MM.1S (cell line): ENCODE measurements around the gene RBM11.

ENCODE experiments used
- DNase-seq: peaks from one replicate; pipeline ENCODE4 v3.0.0-alpha.2; 2015
- H2AFZ ChIP-seq: fragments of 300-600 bp; sonication (generic); 2 replicates; pipeline ENCODE4 v1.6.0; 2016; ENCODE audit warnings: antibody characterized with exemption, low read length
- H3F3A ChIP-seq: fragments of 300-600 bp; sonication (generic); 2 replicates; pipeline ENCODE4 v1.6.1; 2016; ENCODE audit warnings: mild to moderate bottlenecking, antibody characterized with exemption, low read length, moderate library complexity, mixed read lengths; ENCODE audit not compliant: insufficient read depth
- H3K27ac ChIP-seq: fragments of 300-600 bp; sonication (generic); 2 replicates; pipeline ENCODE4 v1.5.1; 2016; ENCODE audit warnings: mild to moderate bottlenecking, low read length
- H3K27me3 ChIP-seq: fragments of 300-600 bp; sonication (generic); replicated peaks from 2 replicates; pipeline ENCODE4 v1.6.0; 2016; ENCODE audit warnings: low read length; ENCODE audit not compliant: insufficient read depth
- H3K36me3 ChIP-seq: fragments of 300-600 bp; sonication (generic); replicated peaks from 2 replicates; pipeline ENCODE4 v1.6.1; 2016; ENCODE audit warnings: mild to moderate bottlenecking, low read length, mixed read lengths; ENCODE audit not compliant: insufficient read depth
- H3K4me1 ChIP-seq: fragments of 300-600 bp; sonication (generic); 2 replicates; pipeline ENCODE4 v1.6.1; 2016; ENCODE audit warnings: low read length, mixed read lengths
- H3K4me2 ChIP-seq: fragments of 300-600 bp; sonication (generic); 2 replicates; pipeline ENCODE4 v1.6.0; 2016; ENCODE audit warnings: low read depth, low read length
- H3K4me3 ChIP-seq: fragments of 300-600 bp; sonication (generic); 2 replicates; pipeline ENCODE4 v1.5.1; 2016; ENCODE audit warnings: low read length, mixed read lengths
- H3K79me2 ChIP-seq: fragments of 300-600 bp; sonication (generic); 2 replicates; pipeline ENCODE4 v1.6.1; 2016; ENCODE audit warnings: mixed run types, low read length, mixed read lengths
- H3K9ac ChIP-seq: fragments of 300-600 bp; sonication (generic); 2 replicates; pipeline ENCODE4 v1.6.1; 2016; ENCODE audit warnings: low read length, mixed read lengths
- H3K9me2 ChIP-seq: fragments of 300-600 bp; sonication (generic); replicated peaks from 2 replicates; pipeline ENCODE4 v1.6.1; 2016; ENCODE audit warnings: mild to moderate bottlenecking, low read length, mixed read lengths; ENCODE audit not compliant: insufficient read depth
- H3K9me3 ChIP-seq: fragments of 300-600 bp; sonication (generic); replicated peaks from 2 replicates; pipeline ENCODE4 v1.6.1; 2016; ENCODE audit warnings: mild to moderate bottlenecking, low read length, mixed read lengths; ENCODE audit not compliant: insufficient read depth
- H4K20me1 ChIP-seq: fragments of 300-600 bp; sonication (generic); 2 replicates; pipeline ENCODE4 v1.6.1; 2016; ENCODE audit warnings: mild to moderate bottlenecking, low read length, moderate library complexity, mixed read lengths; ENCODE audit not compliant: insufficient read depth
- CTCF ChIP-seq: fragments of 300-600 bp; sonication (generic); IDR thresholded peaks from 2 replicates; pipeline ENCODE4 v1.5.1; 2016; ENCODE audit warnings: antibody characterized with exemption, low read length, mixed read lengths
- EZH2 ChIP-seq: fragments of 300-600 bp; sonication (generic); optimal IDR thresholded peaks from 2 replicates; pipeline ENCODE3; 2017; ENCODE audit warnings: low read depth, mild to moderate bottlenecking, antibody characterized with exemption, low read length, mixed read lengths
- EZH2phosphoT487 ChIP-seq: fragments of 300-600 bp; sonication (generic); IDR thresholded peaks from 2 replicates; pipeline ENCODE4 v1.6.1; 2018; ENCODE audit warnings: antibody characterized with exemption, low read length

Gene RBM11

GRCh38 chr21:14210738-14211137 is 5.2 kb upstream of the RBM11 start, which contains the start of gene LIPI:
LIPI (minus strand) TSS chr21:14210955; CDS start chr21:14210845, 110 bp downstream.
- H3F3A ChIP-seq: no peaks in the 10 kb centered on the region
- H3K27ac ChIP-seq: no peak within 1 kb of the TSS
- TF ChIP-seq CTCF: no peak
- TF ChIP-seq EZH2phosphoT487: no peak
- TF ChIP-seq EZH2: no peak
- H3K9ac ChIP-seq: no peak within 1 kb of the TSS
- H3K27me3 ChIP-seq: no peaks in the 10 kb centered on the region
- H3K9me2 ChIP-seq: no peaks in the 10 kb centered on the region
- no peaks in the 10 kb centered on the region for H3K4me1 ChIP-seq
- no peak within 1 kb of the TSS for H3K4me3 ChIP-seq
- no peaks in the 10 kb centered on the region for H4K20me1 ChIP-seq
- DNase-seq: no peak
- H3K36me3 ChIP-seq: no peaks in the 10 kb centered on the region
- H3K79me2 ChIP-seq: no peaks in the 10 kb centered on the region
- no peaks in the 10 kb centered on the region for H3K9me3 ChIP-seq
- no peak within 1 kb of the TSS for H2AFZ ChIP-seq
- no peak within 1 kb of the TSS for H3K4me2 ChIP-seq

GRCh38 chr21:14213164-14213563 is 2.8 kb upstream of the RBM11 start:
- H3K4me3 ChIP-seq: no peak overlapping the region
- H3K4me2 ChIP-seq: no peak overlapping the region
- no peak overlapping the region for H3K9ac ChIP-seq
- H3K9me2 ChIP-seq: no peaks in the 10 kb centered on the region
- H3F3A ChIP-seq: no peaks in the 10 kb centered on the region
- H3K27me3 ChIP-seq: no peaks in the 10 kb centered on the region
- H3K36me3 ChIP-seq: no peaks in the 10 kb centered on the region
- H2AFZ ChIP-seq: no peak overlapping the region
- TF ChIP-seq CTCF (no peak), EZH2phosphoT487 (no peak), EZH2 (no peak)
- no peak for DNase-seq
- no peaks in the 10 kb centered on the region for H4K20me1 ChIP-seq
- H3K79me2 ChIP-seq: no peaks in the 10 kb centered on the region
- no peaks in the 10 kb centered on the region; the same call in 1 of the 2 replicates for H3K4me1 ChIP-seq
- H3K27ac ChIP-seq: no peak overlapping the region
- no peaks in the 10 kb centered on the region for H3K9me3 ChIP-seq

GRCh38 chr21:14223365-14223764 is 7.4 kb downstream of the RBM11 start:
- TF ChIP-seq CTCF: no peak
- TF ChIP-seq EZH2: no peak
- no peak for TF ChIP-seq EZH2phosphoT487
- no peaks in the 10 kb centered on the region for H3K36me3 ChIP-seq
- no peak overlapping the region for H3K27ac ChIP-seq

More at GRCh38 chr21:14223365-14223764, 7.4 kb downstream of the RBM11 start:
- H3K9me3 ChIP-seq: no peaks in the 10 kb centered on the region
- no peaks in the 10 kb centered on the region for H3K79me2 ChIP-seq
- no peak overlapping the region for H3K4me3 ChIP-seq
- no peaks in the 10 kb centered on the region for H3K27me3 ChIP-seq
- H3K4me1 ChIP-seq: no peaks in the 10 kb centered on the region
- no peaks in the 10 kb centered on the region for H3F3A ChIP-seq
- no peak overlapping the region for H2AFZ ChIP-seq
- no peak overlapping the region for H3K4me2 ChIP-seq
- no peaks in the 10 kb centered on the region for H3K9me2 ChIP-seq
- no peak for DNase-seq
- H3K9ac ChIP-seq: no peak overlapping the region
- no peaks in the 10 kb centered on the region for H4K20me1 ChIP-seq
